RPMI7951 (cell line): Measurements from ENCODE around the gene C2CD4D. TPM values are rescaled to one million over a fixed set of nuclear protein-coding genes. Genes with fewer than 3 reads are reported as not detected.
"Not testable (repeated sequence)": the region's sequence is repeated elsewhere in the genome, so short reads cannot be mapped to it uniquely, and the experiment has no call there.

ENCODE experiments used
- DNase-seq: peaks from one replicate; pipeline ENCODE4 v3.0.0-alpha.2; 2012; ENCODE audit warnings: low read depth
- total RNA-seq: library from RNA; depleted of rRNA; stranded (reverse); fragments of >200 nt; shearing (Covaris generic); gene quantifications from 2 replicates; pipeline ENCODE4 v1.2.3, GENCODE V29; 2014; rRNA removed

C2CD4D gene
- not detected in 2 replicates for total RNA-seq

- DNase-seq = peak; percentile 68
Observed at GRCh38 chr1:151839457-151840403, at the start of gene C2CD4D. Gene C2CD4D (minus strand): TSS chr1:151839820. CDS start chr1:151838989, 831 bp downstream.

DNA sequence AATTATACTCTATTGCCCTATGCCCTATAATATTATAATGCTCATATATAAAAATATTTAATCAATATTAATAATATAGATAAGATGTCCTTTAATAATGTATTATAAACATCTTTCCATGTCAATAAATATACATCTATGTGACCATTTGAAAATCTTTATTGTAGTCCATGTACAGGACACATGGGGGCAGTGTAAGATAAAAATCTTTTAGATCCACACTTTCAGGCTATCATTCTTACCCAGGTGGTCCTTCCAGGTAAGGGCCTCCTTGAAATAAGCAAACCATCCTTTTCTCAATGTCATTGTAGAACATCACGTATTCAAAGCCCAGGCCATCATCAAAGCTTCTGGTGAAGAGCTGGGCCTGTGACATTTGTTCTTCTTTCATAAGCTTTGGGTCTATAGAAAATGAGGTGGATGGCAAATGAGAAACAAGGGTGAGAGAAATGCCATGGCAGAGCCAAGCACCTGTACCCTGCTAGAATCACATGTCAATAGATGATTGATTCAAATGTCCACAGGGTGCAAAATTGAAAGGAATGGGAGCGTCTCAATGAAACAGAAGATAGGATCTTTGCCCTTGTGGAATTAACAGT lies 49.5 kb upstream of the C2CD4D start:
- DNase-seq = no peak

GRCh38 chr1:151887028-151887427 lies 47.4 kb upstream of the C2CD4D start:
- peak; percentile 72 for DNase-seq

- DNase-seq = no peak
Observed at GRCh38 chr1:151885479-151885878, 45.9 kb upstream of the C2CD4D start.

- DNase-seq = not testable (repeated sequence)
Observed at GRCh38 chr1:151884879-151885278, 45.3 kb upstream of the C2CD4D start.

- not testable (repeated sequence) for DNase-seq
Observed at GRCh38 chr1:151884445-151884844, 44.8 kb upstream of the C2CD4D start.

GRCh38 chr1:151883898-151884297 lies 44.3 kb upstream of the C2CD4D start:
- DNase-seq = not testable (repeated sequence)

DNA sequence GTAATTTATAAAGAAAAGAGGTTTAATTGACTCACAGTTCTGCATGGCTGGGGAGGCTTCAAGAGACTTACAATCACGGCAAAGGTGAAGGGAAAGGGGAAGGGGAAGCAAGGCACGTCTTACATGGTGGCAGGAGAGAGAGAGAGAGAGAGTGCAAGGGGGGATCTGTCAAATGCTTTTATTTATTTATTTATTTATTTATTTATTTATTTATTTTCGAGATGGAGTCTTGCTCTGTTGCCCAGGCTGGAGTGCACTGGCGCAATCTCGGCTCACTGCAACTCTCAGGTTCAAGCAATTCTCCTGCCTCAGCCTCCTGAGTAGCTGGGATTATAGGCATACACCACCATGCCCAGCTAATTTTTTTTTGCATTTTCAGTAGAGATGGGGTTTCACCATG lies 43.3 kb upstream of the C2CD4D start:
- not testable (repeated sequence) for DNase-seq

- DNase-seq = no peak
Observed at GRCh38 chr1:151882466-151882865, 42.8 kb upstream of the C2CD4D start.

DNA sequence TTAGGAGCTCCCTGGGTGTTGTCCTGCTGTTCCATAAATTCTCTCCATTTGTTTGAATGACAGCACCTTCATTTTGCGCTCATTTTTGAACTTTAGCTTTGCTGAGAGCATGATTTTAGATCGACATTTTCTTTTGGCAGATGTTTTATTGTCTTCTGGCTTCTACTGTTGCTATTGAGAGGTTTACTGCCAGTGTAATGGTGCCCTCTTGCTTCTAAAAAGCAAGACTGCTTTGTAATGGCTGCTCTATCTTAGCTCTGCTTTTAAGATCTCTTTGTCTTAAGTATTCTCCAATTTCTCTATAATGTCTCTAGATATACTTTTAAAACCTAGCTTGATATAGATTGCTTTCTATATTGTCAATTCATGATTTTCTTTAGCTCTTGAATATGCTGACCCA lies 41.9 kb upstream of the C2CD4D start:
- no peak for DNase-seq

DNA sequence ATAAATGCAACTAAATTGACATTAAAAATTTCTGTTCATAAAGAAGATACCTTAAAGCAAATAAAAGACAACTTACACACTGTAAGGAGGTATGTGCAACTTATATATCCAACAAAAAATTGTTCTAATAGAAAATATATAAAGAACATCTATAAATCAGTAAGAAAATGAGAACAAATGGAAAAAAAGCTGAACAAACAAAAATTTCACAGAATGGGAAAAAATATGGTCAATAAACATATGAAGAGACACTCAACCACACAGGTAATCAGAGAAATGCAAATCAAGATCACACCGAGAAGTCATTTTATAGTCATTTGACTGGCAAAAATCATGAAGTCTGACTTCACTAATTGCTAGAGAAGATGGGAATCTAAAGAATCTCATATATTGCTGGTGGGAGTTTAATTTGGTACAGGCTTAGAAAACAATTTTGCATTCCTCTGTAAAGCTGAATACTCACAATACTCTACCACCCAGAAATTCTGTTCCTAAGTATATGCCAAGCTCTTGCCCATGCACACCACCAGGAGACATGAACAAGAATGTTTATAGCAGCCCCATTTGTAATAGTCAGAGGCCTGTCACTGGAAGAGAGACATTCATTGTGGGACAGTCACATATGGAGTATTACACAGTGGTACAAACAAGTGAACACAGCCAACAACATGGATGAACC lies 35.9 kb upstream of the C2CD4D start:
- no peak for DNase-seq

GRCh38 chr1:151872776-151873175 lies 33.2 kb upstream of the C2CD4D start:
- DNase-seq = not testable (repeated sequence)

GRCh38 chr1:151871284-151872030 lies 31.8 kb upstream of the C2CD4D start:
- no peak for DNase-seq

DNA sequence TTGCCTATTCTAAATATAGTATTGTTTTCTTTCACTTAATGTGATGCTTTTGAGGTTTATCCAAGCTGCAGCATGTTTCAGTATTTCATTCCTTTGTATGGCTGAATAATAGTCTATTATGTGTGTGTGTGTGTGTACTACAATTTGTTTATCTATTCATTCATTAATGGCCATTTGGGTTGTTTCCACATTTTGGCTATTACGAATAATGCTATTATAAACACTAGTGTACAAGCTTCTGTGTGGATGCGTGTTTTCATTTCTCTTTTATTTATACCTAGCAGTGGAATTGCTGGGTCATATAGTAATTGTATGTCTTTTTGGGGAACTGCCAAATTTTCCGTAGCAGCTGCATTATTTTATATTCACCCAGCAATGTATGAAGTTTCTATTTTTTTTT lies 28.9 kb upstream of the C2CD4D start:
- no peak for DNase-seq

GRCh38 chr1:151867765-151868411 lies 28.3 kb upstream of the C2CD4D start:
- DNase-seq = peak; percentile 50

DNA sequence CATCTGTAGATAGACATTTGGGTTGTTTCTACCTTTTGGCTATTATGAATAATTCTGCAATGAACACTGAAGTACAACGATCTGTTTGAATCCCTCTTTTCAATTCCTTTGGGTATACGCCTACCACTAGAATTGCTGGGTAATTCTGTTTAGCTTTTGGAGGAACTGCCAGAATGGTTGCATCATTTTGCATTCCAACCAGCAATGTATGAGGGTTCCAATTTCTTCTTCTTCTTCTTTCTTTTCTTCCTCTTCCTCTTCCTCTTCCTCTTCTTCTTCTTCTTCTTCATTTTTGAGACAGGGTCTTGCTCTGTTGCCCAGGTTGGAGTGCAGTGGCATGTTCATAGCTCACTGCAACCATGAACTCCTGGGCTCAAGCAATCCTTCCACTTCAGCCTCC lies 27.7 kb upstream of the C2CD4D start:
- DNase-seq = no peak

DNA sequence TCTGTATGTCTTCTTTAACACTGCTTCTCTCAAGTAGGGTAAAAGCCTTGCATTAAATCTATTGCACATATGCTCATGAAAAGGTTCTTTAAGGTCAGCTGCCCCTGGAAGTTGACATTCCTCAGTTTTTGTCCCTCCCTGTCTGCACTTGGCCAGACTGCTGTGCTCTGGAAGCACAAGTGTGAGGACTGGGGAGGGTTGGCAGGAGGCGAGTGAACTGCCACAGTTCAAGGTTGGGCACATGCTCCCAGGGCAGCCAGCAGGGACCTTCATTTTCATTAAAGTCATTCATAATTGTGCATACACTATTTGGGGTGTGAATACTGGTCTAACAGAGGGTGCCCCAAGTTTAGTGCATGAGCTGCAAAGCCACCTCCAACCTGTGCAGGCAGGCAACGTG lies 24.8 kb upstream of the C2CD4D start:
- no peak for DNase-seq

DNA sequence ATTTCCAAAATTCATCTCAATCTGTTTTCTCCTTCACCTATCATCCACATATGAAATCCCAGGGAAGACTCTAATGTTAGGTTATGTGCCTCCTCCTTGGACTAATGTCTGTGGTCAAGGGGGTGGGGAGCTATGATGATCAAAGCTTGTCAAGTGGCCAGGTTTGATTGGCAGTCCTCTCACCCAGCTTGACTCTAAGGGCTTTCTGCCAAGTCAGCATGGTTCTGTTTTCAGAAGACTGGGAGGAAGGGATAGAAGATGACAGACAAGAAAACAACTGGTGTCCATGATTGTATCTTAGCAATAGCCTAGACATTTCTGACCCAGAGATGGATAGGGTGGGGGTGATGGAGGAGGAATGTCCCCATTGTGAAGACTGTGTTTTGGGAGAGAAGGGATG lies 23.0 kb upstream of the C2CD4D start:
- DNase-seq = no peak

DNA sequence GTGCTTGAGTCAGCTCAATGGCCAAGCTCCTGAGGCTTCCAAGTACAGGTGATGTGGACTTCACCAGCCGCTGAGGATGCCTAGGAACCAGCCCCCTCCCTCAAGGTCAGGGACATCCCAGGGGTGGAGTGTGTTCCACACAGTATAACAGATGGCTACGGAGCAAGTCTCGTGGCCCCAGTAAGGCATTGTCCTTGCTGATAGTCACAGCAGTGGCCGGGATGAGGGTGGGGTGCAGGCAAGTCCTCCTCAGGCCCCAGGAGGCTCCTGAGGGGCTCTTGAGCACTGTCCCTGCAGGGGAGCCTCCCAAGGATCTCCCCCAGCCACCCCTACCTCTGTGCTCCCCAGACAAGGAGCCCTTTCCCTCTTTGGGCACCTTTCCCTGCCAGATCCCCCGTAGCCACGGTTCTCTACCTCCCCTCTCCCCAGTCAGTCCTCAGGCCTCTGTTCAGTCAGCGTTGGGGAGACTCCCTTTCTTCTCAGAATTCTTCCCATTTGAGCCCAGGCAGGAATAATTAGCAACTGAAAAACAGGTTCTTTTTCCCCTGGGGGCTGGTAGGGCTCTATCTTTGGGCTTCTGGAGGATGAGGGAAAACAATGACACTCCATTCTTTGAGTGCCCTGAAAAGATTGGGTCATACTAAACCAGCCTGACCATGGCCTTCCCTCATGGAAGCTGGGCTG lies 21.0 kb upstream of the C2CD4D start:
- DNase-seq = no peak

DNA sequence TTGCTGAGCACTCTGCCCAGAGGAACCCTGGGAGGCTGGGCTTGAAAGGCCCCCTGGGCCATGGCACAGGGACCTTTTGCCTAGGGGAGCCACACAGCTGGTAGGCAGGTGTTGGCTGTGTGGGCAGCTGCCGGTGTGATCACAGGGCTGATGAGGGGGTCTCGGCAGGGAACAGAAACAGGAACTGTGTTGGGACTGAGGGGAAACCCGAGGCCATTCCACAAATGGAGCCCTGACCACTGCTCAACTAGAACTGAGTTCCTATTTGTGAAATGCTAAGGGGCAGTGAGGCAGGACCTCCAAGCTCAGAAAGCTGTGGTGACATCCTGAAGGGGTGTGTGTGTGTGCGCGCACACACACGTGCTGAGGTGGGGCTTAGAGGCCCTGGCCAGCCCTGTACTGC lies 20.3 kb upstream of the C2CD4D start:
- no peak for DNase-seq
